Activated T-helper 9 cell treated with anti-CD3 and anti-CD28 coated beads, Interleukin-2, amount 50 U/mL, for 16 hours (primary cell): Measurements from ENCODE around the gene ERVH48-1.
"Not testable (repeated sequence)": the region's sequence is repeated elsewhere in the genome, so short reads cannot be mapped to it uniquely, and the experiment has no call there.

Source experiments
- DNase-seq: peaks from one replicate; pipeline ENCODE4 v3.0.0-alpha.2; 2020; ENCODE audit warnings: low read depth

Gene ERVH48-1

DNA sequence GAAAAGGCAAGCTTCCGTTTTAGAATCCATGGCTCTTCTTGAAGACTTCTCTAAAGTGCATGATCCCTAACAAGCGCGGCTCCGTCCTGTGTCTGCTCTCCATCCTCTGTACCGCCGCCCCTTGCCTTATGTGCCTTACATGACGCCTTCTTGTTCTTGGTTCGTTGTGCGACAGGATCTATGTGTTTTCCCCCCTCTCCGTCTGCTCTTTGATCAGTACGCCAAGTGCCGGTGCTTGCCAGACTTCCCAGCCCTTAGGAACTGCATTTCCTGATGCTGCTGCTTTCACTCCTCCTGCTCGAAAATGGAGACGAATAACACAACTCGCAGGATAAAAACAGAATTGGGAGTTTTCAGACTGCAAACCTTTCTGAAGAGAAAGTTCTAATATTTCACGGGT is 19.2 kb downstream of the ERVH48-1 start:
- no peak for DNase-seq

DNA sequence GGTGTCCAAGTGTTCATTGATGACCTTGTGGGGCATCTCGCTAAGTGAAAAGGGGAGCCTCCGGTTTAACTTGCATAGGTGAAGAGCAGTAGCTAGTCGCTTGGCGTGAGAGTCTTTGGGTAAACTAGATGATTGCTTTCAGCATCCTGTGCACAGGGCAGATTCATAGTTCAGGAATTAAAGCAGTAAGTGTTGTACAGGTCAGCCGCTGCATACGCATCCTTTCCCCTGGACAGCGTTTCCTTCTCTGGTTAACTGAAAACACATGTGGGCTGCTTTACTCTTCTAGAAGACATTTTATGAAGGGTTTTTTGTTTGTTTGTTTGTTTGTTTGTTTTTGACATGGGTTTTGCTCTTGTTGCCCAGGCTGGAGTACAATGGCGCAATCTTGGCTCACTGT is 20.2 kb downstream of the ERVH48-1 start:
- no peak for DNase-seq

DNA sequence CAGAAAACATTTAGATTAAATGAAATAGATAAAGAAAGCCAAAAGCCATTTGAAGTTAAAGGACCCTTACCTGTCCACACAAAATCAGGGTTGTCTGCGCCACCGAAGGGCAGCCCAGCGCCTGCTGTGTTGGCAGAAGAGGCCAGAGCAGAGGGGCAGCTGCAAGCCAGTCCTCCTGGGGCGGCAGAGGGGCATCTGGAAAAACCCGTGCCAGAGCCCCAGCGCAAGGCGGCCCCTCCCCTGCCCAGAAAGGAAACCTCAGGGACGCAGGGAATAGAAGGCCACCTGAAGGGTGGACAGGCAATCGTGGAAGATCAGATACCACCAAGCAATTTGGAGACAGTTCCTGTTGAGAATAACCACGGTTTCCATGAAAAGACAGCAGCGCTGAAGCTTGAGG is 21.6 kb downstream of the ERVH48-1 start:
- DNase-seq = no peak

DNA sequence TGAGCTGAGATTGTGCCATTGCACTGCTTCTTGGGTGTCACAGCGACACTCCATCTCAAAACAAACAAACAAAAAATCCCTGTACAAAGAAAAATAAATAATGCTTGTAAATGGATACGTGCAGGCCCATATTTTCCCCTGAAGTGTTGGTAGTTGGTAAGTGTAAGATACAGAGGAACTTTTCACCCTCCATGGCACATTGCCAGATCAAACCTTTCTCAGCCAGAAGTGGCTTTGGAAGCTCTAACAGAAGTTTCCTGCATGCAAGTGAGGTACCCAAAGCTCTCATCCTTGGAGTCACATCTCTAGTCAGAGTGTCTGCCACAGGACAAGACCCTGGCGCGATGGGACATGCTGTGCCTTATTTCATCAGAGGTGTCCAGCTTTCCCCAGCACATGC is 25.0 kb downstream of the ERVH48-1 start:
- DNase-seq = no peak

DNA sequence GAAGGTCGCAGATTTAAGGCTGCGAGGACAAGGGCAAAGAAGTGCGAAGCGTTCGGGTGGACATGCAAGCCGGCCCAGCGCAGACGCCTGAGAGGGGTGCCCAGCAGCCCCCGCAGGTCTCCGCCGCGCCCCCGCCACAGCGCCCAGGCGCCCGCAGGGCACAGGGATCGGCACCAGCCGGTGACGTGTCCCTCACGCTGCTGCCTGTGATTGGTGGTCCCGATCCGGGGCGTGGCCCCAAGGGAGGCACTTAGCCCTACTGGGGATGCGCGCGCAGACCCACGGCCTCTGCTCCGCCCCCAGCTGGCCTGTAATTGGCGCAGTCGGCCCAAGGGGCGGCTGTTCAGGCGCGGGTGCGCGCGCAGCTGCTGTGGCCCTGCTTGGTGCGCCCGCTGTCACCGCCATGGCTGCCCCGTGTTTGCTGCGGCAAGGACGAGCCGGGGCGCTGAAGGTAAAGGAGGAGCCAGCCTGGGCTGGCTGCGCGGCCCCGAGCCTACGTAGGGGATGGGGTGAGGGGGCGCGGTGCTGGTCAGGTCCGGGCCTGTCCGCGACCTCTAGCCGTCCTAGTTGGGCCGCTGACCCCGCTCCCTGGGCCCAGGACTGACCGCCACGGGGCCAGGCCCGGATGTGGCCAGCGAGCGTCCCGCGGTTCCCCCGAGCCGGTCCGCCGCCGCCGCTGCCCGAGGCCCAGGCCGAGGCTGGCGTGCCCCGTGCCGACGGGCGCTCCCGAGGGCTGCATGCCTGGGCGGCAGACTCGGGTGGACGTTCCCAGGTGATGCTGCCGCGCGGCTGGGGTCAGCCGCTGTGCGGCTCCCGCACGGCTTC is 32.3 kb downstream of the ERVH48-1 start, which contains the start of gene NDUFV3:
TSS of gene NDUFV3 (plus strand) at position 379 of the 825 bp plus-strand sequence. CDS start at position 404, 25 bp downstream.
- DNase-seq = peak; percentile 100

DNA sequence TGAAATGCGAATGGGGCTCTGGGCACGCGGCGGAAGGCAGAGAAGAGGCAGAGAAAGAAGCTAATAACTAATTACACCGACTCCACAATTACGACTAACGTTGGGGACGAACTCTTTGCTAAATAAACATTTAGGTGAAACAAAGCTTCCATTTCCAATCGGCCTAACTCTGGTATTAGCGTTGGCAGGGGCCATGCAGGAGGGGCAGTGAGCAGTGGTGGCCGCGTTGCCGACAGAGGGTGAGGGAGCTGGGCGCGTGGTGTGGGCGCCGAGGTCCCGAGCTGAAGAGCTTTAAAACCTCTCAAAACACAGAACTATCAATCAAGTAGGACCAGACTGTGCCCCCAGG is 32.9 kb downstream of the ERVH48-1 start:
- DNase-seq = no peak

DNA sequence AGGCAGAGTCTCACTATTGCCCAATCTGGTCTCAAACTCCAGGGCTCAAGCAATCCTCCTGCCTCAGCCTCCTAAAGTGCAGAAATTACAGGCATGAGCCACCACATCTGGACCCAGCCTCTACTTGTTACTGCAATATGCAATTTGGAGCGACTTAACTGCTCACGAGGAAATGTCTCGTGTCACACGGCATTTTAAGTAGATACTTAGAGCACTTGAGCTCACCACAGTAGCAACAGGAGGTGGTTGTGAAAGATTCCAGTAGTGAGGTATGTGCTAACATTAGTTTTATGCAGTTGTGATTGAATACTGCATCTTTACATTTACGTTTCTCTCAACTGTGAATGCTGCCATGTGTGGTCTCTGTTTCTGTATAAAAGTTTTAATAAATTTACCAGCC is 38.1 kb downstream of the ERVH48-1 start:
- no peak for DNase-seq

DNA sequence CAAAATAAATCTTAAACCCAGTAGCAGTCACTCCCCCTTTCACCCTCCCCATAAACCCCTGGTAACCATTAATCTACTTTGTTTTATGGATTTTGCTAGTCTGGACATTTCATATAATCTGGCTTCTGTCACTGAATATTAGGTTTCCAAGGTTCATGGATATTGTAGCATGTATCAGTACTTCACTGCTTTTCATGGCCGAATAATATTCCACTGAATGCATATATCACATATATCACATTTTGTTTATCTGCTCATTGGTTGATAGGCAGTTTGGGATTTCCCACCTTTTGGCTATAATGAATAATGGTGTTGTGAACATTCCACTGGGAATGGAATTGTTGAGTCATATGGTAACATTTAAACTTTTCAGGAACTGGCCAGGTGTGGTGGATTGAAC is 41.5 kb downstream of the ERVH48-1 start:
- no peak for DNase-seq

DNA sequence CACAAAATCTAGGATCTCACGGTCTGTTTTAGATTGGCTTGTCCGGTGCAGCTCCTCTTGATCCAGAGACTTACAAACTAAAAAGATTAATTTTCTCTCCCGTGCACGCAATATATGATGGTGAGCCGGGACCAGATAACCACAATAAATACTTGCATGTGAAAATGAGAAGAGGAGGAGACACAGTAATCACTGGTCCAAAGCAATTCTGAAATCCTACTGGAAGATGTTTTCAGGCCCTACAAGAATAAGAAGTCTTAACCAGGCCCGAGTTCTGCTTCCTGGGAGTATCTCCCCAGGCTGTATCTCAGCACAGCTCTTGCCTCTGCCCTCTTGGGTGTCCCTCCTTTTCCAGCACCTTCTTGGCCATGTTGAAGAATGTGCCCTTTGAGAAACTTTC is 45.1 kb downstream of the ERVH48-1 start:
- no peak for DNase-seq

DNA sequence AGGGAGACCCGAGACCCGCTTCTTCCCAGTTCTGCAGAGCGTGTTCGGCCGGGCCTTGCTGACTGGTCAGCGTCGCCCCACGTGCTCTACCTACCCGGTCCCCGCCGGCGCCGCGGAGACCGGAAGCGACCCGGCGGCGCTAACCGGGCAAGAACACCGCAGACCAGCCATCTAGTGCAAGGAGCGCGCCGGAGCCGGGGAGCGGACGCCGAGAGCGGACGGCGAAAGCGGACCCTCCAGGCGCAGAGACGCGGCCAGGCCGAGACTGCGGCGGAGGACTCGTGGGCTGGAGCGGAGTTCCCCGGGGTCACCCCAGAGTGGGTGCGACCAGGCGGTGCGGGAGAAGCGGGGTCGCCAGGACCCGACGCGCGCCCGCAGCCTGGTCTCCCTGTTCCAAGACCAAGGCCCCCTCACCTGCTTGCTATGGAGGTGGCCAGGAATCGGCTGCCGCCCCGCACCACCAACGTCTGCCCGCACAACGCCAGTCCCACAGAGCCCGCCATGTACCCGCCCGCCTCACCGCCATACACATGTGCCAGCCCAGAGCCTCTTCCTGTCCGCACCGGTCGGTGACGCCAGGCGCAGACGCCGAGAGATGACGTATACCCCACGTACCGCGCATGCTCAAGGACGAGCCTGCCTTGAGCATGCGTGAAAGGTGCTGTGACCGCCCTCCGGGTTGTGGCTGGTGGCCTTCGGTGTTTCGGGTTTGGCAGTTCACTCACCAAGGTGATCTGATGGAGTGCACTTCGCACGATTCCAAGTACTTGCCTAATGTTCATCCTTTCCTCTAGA is 46.2 kb downstream of the ERVH48-1 start, which contains the start of gene WDR4:
TSS of gene WDR4 (minus strand) at position 547 of the 795 bp plus-strand sequence. CDS start at position 503, 44 bp downstream.
- DNase-seq = peak; percentile 97

DNA sequence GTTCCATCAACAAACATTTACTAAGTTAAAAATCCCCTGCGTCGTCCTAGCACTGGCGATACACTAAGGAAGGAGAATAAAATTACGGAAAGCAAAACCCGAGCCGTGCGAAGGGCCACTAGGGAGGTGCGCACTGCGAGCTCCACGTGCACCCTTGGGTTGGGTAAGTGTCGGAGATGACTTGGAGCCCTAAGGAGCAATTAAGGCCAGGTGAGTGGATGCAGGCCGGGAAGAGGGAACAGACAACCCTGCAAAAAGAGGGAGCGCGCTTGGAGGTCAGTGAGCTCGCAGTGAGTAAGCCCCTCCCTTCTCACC is 46.8 kb downstream of the ERVH48-1 start:
- DNase-seq = no peak

DNA sequence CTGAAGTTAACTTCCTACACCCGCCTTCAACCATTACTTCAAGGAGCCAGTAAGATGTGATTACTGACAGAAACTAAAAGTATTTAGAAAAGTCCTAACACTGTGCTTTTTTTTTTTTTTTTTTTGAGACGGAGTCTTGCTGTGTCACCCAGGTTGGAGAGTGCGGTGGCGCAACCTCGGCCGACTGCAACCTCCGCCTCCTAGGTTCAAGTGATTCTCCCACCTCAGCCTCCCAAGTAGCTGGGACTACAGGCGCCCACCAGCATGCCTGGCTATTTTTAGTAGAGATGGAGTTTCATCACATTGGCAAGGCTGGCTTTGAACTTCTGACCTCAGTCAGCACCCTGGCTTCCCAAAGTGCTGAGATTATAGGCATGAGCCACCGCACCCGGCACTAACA is 49.6 kb downstream of the ERVH48-1 start:
- DNase-seq = not testable (repeated sequence)

DNA sequence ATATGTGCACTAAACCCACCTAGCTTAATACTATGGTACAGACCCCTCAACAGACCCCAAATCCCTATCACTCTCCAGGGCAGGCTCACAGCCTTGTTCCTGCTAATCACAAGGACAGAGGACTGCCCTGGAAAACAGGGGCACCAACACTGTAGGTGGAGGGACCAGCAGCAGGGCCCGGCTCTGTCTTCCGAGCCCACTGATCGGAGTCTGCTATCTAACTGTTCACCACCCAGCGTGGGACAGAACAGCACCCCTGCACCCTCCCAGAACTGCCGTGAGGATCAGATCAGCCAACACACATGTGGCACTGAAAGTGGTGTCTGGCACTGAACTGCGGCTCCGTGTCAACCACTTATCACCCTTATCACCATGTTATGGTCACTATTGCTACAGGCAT is 52.3 kb downstream of the ERVH48-1 start:
- DNase-seq = no peak

DNA sequence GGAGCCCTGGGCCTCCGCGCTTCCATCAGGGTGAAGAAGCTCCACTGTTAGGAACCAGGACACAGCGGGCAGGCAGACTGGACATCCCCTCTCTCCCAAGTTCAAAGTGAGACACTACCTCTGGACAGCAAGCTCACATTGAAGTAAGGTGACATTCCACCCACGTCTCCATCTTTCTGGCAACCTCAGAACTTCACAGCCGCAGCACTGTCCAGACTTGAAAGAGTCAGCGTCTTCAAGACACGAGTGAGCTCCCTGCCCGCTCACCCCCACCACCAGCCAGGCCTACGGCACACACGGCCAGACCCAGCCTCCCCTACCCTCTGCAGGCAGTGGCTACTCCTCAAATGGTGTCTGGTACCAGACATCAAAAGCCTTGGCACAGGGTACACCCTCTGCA is 57.2 kb downstream of the ERVH48-1 start:
- DNase-seq = no peak
